ENCODE measurements around the gene U2SURP.

The U2SURP gene

GRCh38 chr3:143001369-143002082 is at the start of gene U2SURP:
Gene U2SURP (plus strand): TSS chr3:143001570. CDS start chr3:143001629, 59 bp downstream.
- DNase-seq, result peak; percentile 94

GRCh38 chr3:142951794-142952193 is 49.6 kb upstream of the U2SURP start:
- no peak for DNase-seq

GRCh38 chr3:142952272-142953193 is 48.8 kb upstream of the U2SURP start:
- DNase-seq, result no peak

GRCh38 chr3:142953443-142953842 is 47.9 kb upstream of the U2SURP start:
- DNase-seq, result no peak

GRCh38 chr3:142958707-142959106 is 42.7 kb upstream of the U2SURP start:
- no peak for DNase-seq

GRCh38 chr3:142960322-142960850 is 41.0 kb upstream of the U2SURP start:
- no peak for DNase-seq

- no peak for DNase-seq
Observed at GRCh38 chr3:142961539-142961938, 39.8 kb upstream of the U2SURP start.

- no peak for DNase-seq
Observed at GRCh38 chr3:142962175-142962519, 39.2 kb upstream of the U2SURP start.

GRCh38 chr3:142962520-142963233 is 38.7 kb upstream of the U2SURP start:
- DNase-seq, result no peak

GRCh38 chr3:142963234-142963515 is 38.2 kb upstream of the U2SURP start:
- no peak for DNase-seq

GRCh38 chr3:142963516-142964448 is 37.6 kb upstream of the U2SURP start, which contains the start of gene PAQR9:
Gene PAQR9 (minus strand): TSS chr3:142963674. CDS start chr3:142963336, 338 bp downstream.
- no peak for DNase-seq

GRCh38 chr3:142965581-142965980 is 35.8 kb upstream of the U2SURP start:
- DNase-seq, result no peak

GRCh38 chr3:142966808-142967207 is 34.6 kb upstream of the U2SURP start:
- DNase-seq, result no peak

GRCh38 chr3:142968319-142969025 is 32.9 kb upstream of the U2SURP start:
- DNase-seq, result no peak

- no peak for DNase-seq
Observed at GRCh38 chr3:142971431-142971830, 29.9 kb upstream of the U2SURP start.

- DNase-seq, result no peak
Observed at GRCh38 chr3:142972092-142972753, 29.1 kb upstream of the U2SURP start.

GRCh38 chr3:142973217-142974009 is 28.0 kb upstream of the U2SURP start:
- DNase-seq, result no peak

- DNase-seq, result no peak
Observed at GRCh38 chr3:142975316-142975995, 25.9 kb upstream of the U2SURP start.

- DNase-seq, result no peak
Observed at GRCh38 chr3:142976621-142977398, 24.6 kb upstream of the U2SURP start.
